ENCODE results near the gene CALU.

The CALU gene

GRCh38 chr7:128739048-128739962 lies at the start of gene CALU:
CALU (plus strand) TSS chr7:128739359; CDS start chr7:128748584, 9,225 bp downstream.
- DNase-seq, result peak; percentile 99

GRCh38 chr7:128691227-128691626 lies 47.9 kb upstream of the CALU start:
- in situ Hi-C loops (cut with HindIII; ENCODE audit: low pct_ligation_motif_present, low pct_unique_long_range_greater_than_20kb, low sequenced_read_pairs), result no loop called here
- DNase-seq, result no peak

More at GRCh38 chr7:128739048-128739962, at the start of gene CALU:
- in situ Hi-C loops (cut with HindIII; ENCODE audit: low pct_ligation_motif_present, low pct_unique_long_range_greater_than_20kb, low sequenced_read_pairs), result no loop called here

- in situ Hi-C loops (cut with HindIII; ENCODE audit: low pct_ligation_motif_present, low pct_unique_long_range_greater_than_20kb, low sequenced_read_pairs), result no loop called here
- DNase-seq, result no peak
Measured at GRCh38 chr7:128692623-128693270, 46.4 kb upstream of the CALU start.

GRCh38 chr7:128693373-128694015 lies 45.7 kb upstream of the CALU start:
- DNase-seq, result no peak
- in situ Hi-C loops (cut with HindIII; ENCODE audit: low pct_ligation_motif_present, low pct_unique_long_range_greater_than_20kb, low sequenced_read_pairs), result no loop called here

GRCh38 chr7:128694738-128695137 lies 44.4 kb upstream of the CALU start:
- in situ Hi-C loops (cut with HindIII; ENCODE audit: low pct_ligation_motif_present, low pct_unique_long_range_greater_than_20kb, low sequenced_read_pairs), result no loop called here
- no peak for DNase-seq

GRCh38 chr7:128697302-128697905 lies 41.8 kb upstream of the CALU start:
- in situ Hi-C loops (cut with HindIII; ENCODE audit: low pct_ligation_motif_present, low pct_unique_long_range_greater_than_20kb, low sequenced_read_pairs), result no loop called here
- DNase-seq, result peak; percentile 60

- no peak for DNase-seq
- in situ Hi-C loops (cut with HindIII; ENCODE audit: low pct_ligation_motif_present, low pct_unique_long_range_greater_than_20kb, low sequenced_read_pairs), result no loop called here
Measured at GRCh38 chr7:128699196-128699712, 39.9 kb upstream of the CALU start.

- no peak for DNase-seq
- in situ Hi-C loops (cut with HindIII; ENCODE audit: low pct_ligation_motif_present, low pct_unique_long_range_greater_than_20kb, low sequenced_read_pairs), result no loop called here
Measured at GRCh38 chr7:128699895-128700294, 39.3 kb upstream of the CALU start.

GRCh38 chr7:128701062-128701785 lies 37.9 kb upstream of the CALU start:
- DNase-seq, result no peak
- in situ Hi-C loops (cut with HindIII; ENCODE audit: low pct_ligation_motif_present, low pct_unique_long_range_greater_than_20kb, low sequenced_read_pairs), result no loop called here

- in situ Hi-C loops (cut with HindIII; ENCODE audit: low pct_ligation_motif_present, low pct_unique_long_range_greater_than_20kb, low sequenced_read_pairs), result no loop called here
- no peak for DNase-seq
Measured at GRCh38 chr7:128703609-128704241, 35.4 kb upstream of the CALU start.

GRCh38 chr7:128705891-128706333 lies 33.2 kb upstream of the CALU start:
- in situ Hi-C loops (cut with HindIII; ENCODE audit: low pct_ligation_motif_present, low pct_unique_long_range_greater_than_20kb, low sequenced_read_pairs), result no loop called here
- DNase-seq, result no peak

- no peak for DNase-seq
- in situ Hi-C loops (cut with HindIII; ENCODE audit: low pct_ligation_motif_present, low pct_unique_long_range_greater_than_20kb, low sequenced_read_pairs), result no loop called here
Measured at GRCh38 chr7:128707752-128708151, 31.4 kb upstream of the CALU start.

- no peak for DNase-seq
- in situ Hi-C loops (cut with HindIII; ENCODE audit: low pct_ligation_motif_present, low pct_unique_long_range_greater_than_20kb, low sequenced_read_pairs), result no loop called here
Measured at GRCh38 chr7:128708235-128708634, 30.9 kb upstream of the CALU start.

- no peak for DNase-seq
- in situ Hi-C loops (cut with HindIII; ENCODE audit: low pct_ligation_motif_present, low pct_unique_long_range_greater_than_20kb, low sequenced_read_pairs), result no loop called here
Measured at GRCh38 chr7:128708824-128709223, 30.3 kb upstream of the CALU start.

GRCh38 chr7:128710481-128710880 lies 28.7 kb upstream of the CALU start:
- in situ Hi-C loops (cut with HindIII; ENCODE audit: low pct_ligation_motif_present, low pct_unique_long_range_greater_than_20kb, low sequenced_read_pairs), result no loop called here
- no peak for DNase-seq

GRCh38 chr7:128713794-128714193 lies 25.4 kb upstream of the CALU start:
- peak; percentile 10 for DNase-seq
- in situ Hi-C loops (cut with HindIII; ENCODE audit: low pct_ligation_motif_present, low pct_unique_long_range_greater_than_20kb, low sequenced_read_pairs), result no loop called here

- no peak for DNase-seq
- in situ Hi-C loops (cut with HindIII; ENCODE audit: low pct_ligation_motif_present, low pct_unique_long_range_greater_than_20kb, low sequenced_read_pairs), result no loop called here
Measured at GRCh38 chr7:128714701-128715495, 24.3 kb upstream of the CALU start.
